IMR-90 (cell line): ENCODE results near the gene ACTR3C.
"Not testable (repeated sequence)": the region's sequence is repeated elsewhere in the genome, so short reads cannot be mapped to it uniquely, and the experiment has no call there.

Source experiments
- CEBPB ChIP-seq: IDR thresholded peaks from 2 replicates; pipeline ENCODE4 v1.6.1; 2012; ENCODE audit warnings: low read depth, low read length, improper control_type of control experiment
- CHD1 ChIP-seq: IDR thresholded peaks from 2 replicates; pipeline ENCODE4 v1.6.1; 2012; ENCODE audit warnings: low read depth, low read length, improper control_type of control experiment
- CTCF ChIP-seq: conservative IDR thresholded peaks from 2 replicates; pipeline ENCODE4 v1.5.1; 2012; ENCODE audit warnings: mild to moderate bottlenecking, low read depth, low read length, improper control_type of control experiment
- ELK1 ChIP-seq: fragments of 150-350 bp; IDR thresholded peaks from 2 replicates; pipeline ENCODE4 v1.6.1; 2016; ENCODE audit warnings: low read depth, mild to moderate bottlenecking, low read length, moderate library complexity, borderline replicate concordance
- MAZ ChIP-seq: IDR thresholded peaks from 2 replicates; pipeline ENCODE4 v1.6.1; 2012; ENCODE audit warnings: low read depth, mild to moderate bottlenecking, low read length, improper control_type of control experiment, moderate library complexity, borderline replicate concordance
- MXI1 ChIP-seq: IDR thresholded peaks from 2 replicates; pipeline ENCODE4 v1.6.1; 2012; ENCODE audit warnings: low read depth, mild to moderate bottlenecking, low read length, moderate library complexity, borderline replicate concordance
- POLR2A ChIP-seq: IDR thresholded peaks from 2 replicates; pipeline ENCODE4 v1.6.1; 2012; ENCODE audit warnings: mild to moderate bottlenecking, low read depth, low read length
- RAD21 ChIP-seq: IDR thresholded peaks from 2 replicates; pipeline ENCODE4 v1.6.1; 2012; ENCODE audit warnings: low read length, improper control_type of control experiment
- RCOR1 ChIP-seq: IDR thresholded peaks from 2 replicates; pipeline ENCODE4 v1.6.1; 2012; ENCODE audit warnings: mild to moderate bottlenecking, low read length, improper control_type of control experiment; ENCODE audit not compliant: insufficient replicate concordance
- SMC3 ChIP-seq: fragments of 150-350 bp; IDR thresholded peaks from 2 replicates; pipeline ENCODE4 v1.6.1; 2016; ENCODE audit warnings: low read depth, mild to moderate bottlenecking, antibody characterized with exemption, low read length, moderate library complexity
- USF2 ChIP-seq: fragments of 150-350 bp; IDR thresholded peaks from 2 replicates; pipeline ENCODE4 v1.6.1; 2017; ENCODE audit warnings: mild to moderate bottlenecking, antibody characterized with exemption, low read length, low read depth

- not testable (repeated sequence) for TF ChIP-seq CTCF, RCOR1, RAD21, USF2, POLR2A, ELK1, SMC3, MAZ, CEBPB, MXI1, CHD1
Measured at GRCh38 chr7:150283111-150283510, 40.2 kb downstream of the ACTR3C start.
